Neuronal stem cell (in vitro differentiated cells): ENCODE results near the gene QDPR.
"Not testable (repeated sequence)": the region's sequence is repeated elsewhere in the genome, so short reads cannot be mapped to it uniquely, and the experiment has no call there.

Experiments
- DNase-seq: peaks from one replicate; pipeline ENCODE4 v3.0.0-alpha.2; 2013; ENCODE audit warnings: low spot score
- H2AFZ ChIP-seq: one replicate; pipeline ENCODE4 v1.6.1; 2013; ENCODE audit warnings: mild to moderate bottlenecking, low read length, inconsistent platforms
- H2AK5ac ChIP-seq: 2 replicates; pipeline ENCODE4 v1.6.1; 2013; ENCODE audit warnings: low read depth, mild to moderate bottlenecking, inconsistent platforms, low read length, moderate library complexity, mixed read lengths
- H2BK120ac ChIP-seq: 2 replicates; pipeline ENCODE4 v1.6.1; 2013; ENCODE audit warnings: low read depth, mild to moderate bottlenecking, inconsistent platforms, low read length, moderate library complexity, mixed read lengths
- H2BK12ac ChIP-seq: one replicate; pipeline ENCODE4 v1.6.1; 2013; ENCODE audit warnings: low read length, inconsistent platforms
- H2BK15ac ChIP-seq: 2 replicates; pipeline ENCODE4 v1.6.1; 2013; ENCODE audit warnings: mild to moderate bottlenecking, low read length, inconsistent platforms, mixed read lengths
- H2BK5ac ChIP-seq: one replicate; pipeline ENCODE4 v1.6.1; 2013; ENCODE audit warnings: inconsistent platforms, mild to moderate bottlenecking, low read length, moderate library complexity
- H3K14ac ChIP-seq: one replicate; pipeline ENCODE4 v1.6.1; 2013; ENCODE audit warnings: low read length, inconsistent platforms
- H3K18ac ChIP-seq: 2 replicates; pipeline ENCODE4 v1.6.1; 2013; ENCODE audit warnings: low read length, inconsistent platforms
- H3K23ac ChIP-seq: 2 replicates; pipeline ENCODE4 v1.6.1; 2013; ENCODE audit warnings: low read depth, mild to moderate bottlenecking, mixed read lengths, low read length, inconsistent platforms; ENCODE audit not compliant: poor library complexity
- H3K27ac ChIP-seq: replicated peaks from 3 replicates; pipeline ENCODE4 v1.5.1; 2013; ENCODE audit warnings: low read length, inconsistent platforms
- H3K27me3 ChIP-seq, 3 experiments: 2 replicates each; pipeline ENCODE4 v1.6.1; 2013; ENCODE audit warnings: low read length in 3 of 3, mild to moderate bottlenecking in 2 of 3, inconsistent platforms in 1 of 3, low read depth in 1 of 3, mixed read lengths in 1 of 3, moderate library complexity in 1 of 3; ENCODE audit not compliant: control insufficient read depth in 3 of 3, insufficient read depth in 3 of 3
- H3K36me3 ChIP-seq, 2 donors: replicated peaks in 1 of 2; 2 replicates each; pipeline ENCODE4 v1.6.1; 2013; ENCODE audit warnings: low read length in 2 of 2; ENCODE audit not compliant: control insufficient read depth in 2 of 2, insufficient read depth in 2 of 2
- H3K4ac ChIP-seq: 2 replicates; pipeline ENCODE4 v1.6.1; 2013; ENCODE audit warnings: inconsistent platforms, mild to moderate bottlenecking, low read length, moderate library complexity
- H3K4me1 ChIP-seq, 2 donors: 1 replicate in 1 of 2; 2 replicates in 1 of 2; pipeline ENCODE4 v1.6.1; 2013; ENCODE audit warnings: low read length in 2 of 2, low read depth in 1 of 2; ENCODE audit not compliant: control insufficient read depth in 2 of 2, insufficient read depth in 1 of 2
- H3K4me2 ChIP-seq: one replicate; pipeline ENCODE4 v1.6.1; 2013; ENCODE audit warnings: mild to moderate bottlenecking, low read length, inconsistent platforms; ENCODE audit not compliant: insufficient read depth, poor library complexity, severe bottlenecking
- H3K4me3 ChIP-seq, 2 donors: 2 replicates each; pipeline ENCODE4 v1.5.1; 2013; ENCODE audit warnings: low read length in 2 of 2, mild to moderate bottlenecking in 2 of 2, inconsistent platforms in 1 of 2, moderate library complexity in 1 of 2
- H3K79me1 ChIP-seq: one replicate; pipeline ENCODE4 v1.6.1; 2013; ENCODE audit warnings: low read depth, mild to moderate bottlenecking, inconsistent platforms, low read length, moderate library complexity
- H3K9ac ChIP-seq: one replicate; pipeline ENCODE4 v1.6.1; 2013; ENCODE audit warnings: mild to moderate bottlenecking, low read depth, low read length, inconsistent platforms; ENCODE audit not compliant: poor library complexity
- H3K9me3 ChIP-seq, 2 donors: replicated peaks in 1 of 2; 2 replicates each; pipeline versions ENCODE3 to v1.6.1; 2013; ENCODE audit warnings: low read length in 2 of 2, mild to moderate bottlenecking in 2 of 2, inconsistent platforms in 1 of 2, low read depth in 1 of 2, mixed read lengths in 1 of 2, moderate library complexity in 1 of 2; ENCODE audit not compliant: control insufficient read depth in 2 of 2, insufficient read depth in 1 of 2
- H4K8ac ChIP-seq: one replicate; pipeline ENCODE4 v1.6.1; 2013; ENCODE audit warnings: low read depth, mild to moderate bottlenecking, inconsistent platforms, low read length, moderate library complexity
- H4K91ac ChIP-seq: one replicate; pipeline ENCODE4 v1.6.1; 2013; ENCODE audit warnings: low read length, low read depth, mild to moderate bottlenecking, inconsistent platforms; ENCODE audit not compliant: poor library complexity
- WGBS, 2 donors: extraction: QIAGEN DNeasy Blood & Tissue Kit; methylation state at CpG; one replicate each; pipeline ENCODE4 v1.1.7; 2013; ENCODE audit warnings: missing lambda C conversion rate in 2 of 2, mixed read lengths in 1 of 2; ENCODE audit not compliant: insufficient read length in 2 of 2, insufficient replicate concordance in 1 of 2; ENCODE audit errors: extremely low coverage in 2 of 2; 5-methylcytosine and 5-hydroxymethylcytosine counted together

Gene QDPR

DNA sequence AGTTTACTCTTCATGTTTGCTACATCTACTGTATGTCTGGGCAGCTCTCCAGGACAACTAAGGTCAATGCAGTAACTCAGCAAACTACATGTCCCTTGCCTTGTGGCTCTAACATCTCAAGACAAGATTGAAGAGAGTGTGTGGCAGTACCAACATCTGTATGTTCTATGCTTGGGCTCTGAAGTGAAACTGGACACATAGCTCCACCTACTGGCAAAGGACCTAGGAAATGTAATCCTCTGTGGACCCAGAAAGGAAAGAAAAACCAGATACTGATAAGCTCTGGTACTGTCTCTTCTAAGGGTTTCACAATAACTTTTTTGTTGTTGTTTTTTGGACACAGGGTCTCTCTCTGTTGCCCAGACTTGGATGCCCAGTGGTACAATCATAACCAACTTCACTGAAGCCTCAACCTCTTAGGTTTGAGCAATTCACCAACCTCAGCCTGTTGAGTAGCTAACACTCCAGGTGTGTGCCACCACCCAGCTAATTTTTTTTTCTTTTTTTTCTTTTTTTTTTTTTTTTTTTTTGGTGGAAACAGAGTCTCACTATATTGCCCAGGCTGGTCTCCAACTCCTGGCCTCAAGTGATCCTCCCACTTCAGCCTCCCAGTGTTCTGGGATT is 64.1 kb downstream of the QDPR start:
- H2AK5ac ChIP-seq, result no peak overlapping the region
- H2BK120ac ChIP-seq, result no peak overlapping the region
- no peak overlapping the region for H4K8ac ChIP-seq
- H4K91ac ChIP-seq, result no peak overlapping the region
- H3K9ac ChIP-seq, result no peak overlapping the region
- H3K4me1 ChIP-seq, result no peaks in the 10 kb centered on the region
- DNase-seq, result peak; percentile 65
- no peaks in the 10 kb centered on the region for H3K9me3 ChIP-seq
- no peak overlapping the region for H3K23ac ChIP-seq
- no peaks in the 10 kb centered on the region for H3K27me3 ChIP-seq
- no peak overlapping the region for H3K4me3 ChIP-seq
- H3K4me2 ChIP-seq, result no peak overlapping the region
- H3K4ac ChIP-seq, result no peak overlapping the region
- no peak overlapping the region for H2BK15ac ChIP-seq
- H2BK5ac ChIP-seq, result no peak overlapping the region
- H3K79me1 ChIP-seq, result no peaks in the 10 kb centered on the region
- no peak overlapping the region for H2AFZ ChIP-seq
- H3K14ac ChIP-seq, result no peak overlapping the region
- no peak overlapping the region for H3K27ac ChIP-seq
- no peak overlapping the region for H3K18ac ChIP-seq
- H3K36me3 ChIP-seq, result no peaks in the 10 kb centered on the region
- H2BK12ac ChIP-seq, result no peak overlapping the region

DNA sequence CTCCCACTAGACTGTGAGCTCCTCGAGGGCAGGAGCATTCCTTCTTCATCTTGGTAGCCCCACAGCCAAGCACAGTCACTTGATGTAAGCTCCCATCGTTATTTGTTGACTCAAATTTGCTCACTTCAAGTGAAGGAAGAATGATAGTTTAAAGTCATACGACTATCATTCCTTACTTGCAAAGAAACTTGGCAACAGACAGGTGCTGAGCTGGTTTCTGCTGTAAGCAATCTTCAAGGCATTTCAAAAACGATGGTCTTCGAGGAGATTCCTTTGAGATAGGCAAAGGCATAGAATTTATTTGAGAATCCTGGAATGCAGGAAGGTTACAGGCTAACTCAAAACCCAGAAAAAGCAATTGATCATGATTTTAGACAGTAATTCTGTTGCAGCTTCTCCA is 64.8 kb downstream of the QDPR start:
- Histone ChIP-seq H3K4me1 (no peaks in the 10 kb centered on the region), H2AFZ (no peak overlapping the region), H3K4me2 (no peak overlapping the region), H3K79me1 (no peaks in the 10 kb centered on the region), H3K14ac (no peak overlapping the region), H2BK120ac (no peak overlapping the region), H3K9ac (no peak overlapping the region), H3K27ac (no peak overlapping the region), H4K8ac (no peak overlapping the region), H3K4ac (no peak overlapping the region), H2BK5ac (no peak overlapping the region), H3K27me3 (no peaks in the 10 kb centered on the region), H3K36me3 (no peaks in the 10 kb centered on the region), H3K4me3 (no peak overlapping the region), H2AK5ac (no peak overlapping the region), H2BK12ac (no peak overlapping the region), H2BK15ac (no peak overlapping the region), H4K91ac (no peak overlapping the region), H3K9me3 (no peaks in the 10 kb centered on the region), H3K23ac (no peak overlapping the region), H3K18ac (no peak overlapping the region)
- DNase-seq, result no peak
- WGBS, 2 donors, result no CpG with 5 or more reads among the region's 5 CpGs

DNA sequence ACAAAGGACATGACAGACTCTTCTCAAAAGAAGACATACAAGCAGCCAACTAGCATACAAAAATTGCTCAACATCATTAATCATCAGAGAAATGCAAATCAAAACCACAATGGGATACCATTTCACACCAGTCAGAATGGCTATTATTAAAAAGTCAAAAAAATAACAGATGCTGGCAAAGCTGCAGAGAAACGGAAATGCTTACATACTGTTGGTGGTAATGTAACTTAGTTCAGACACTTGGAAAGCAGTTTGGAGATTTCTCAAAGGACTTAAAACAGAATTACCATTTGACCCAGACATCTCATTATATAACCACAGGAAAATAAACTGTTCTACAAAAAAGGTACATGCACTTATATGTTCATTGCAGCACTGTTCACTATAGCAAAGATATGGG is 69.4 kb downstream of the QDPR start:
- not testable (repeated sequence) for H2BK120ac ChIP-seq, H3K36me3 ChIP-seq, H3K9ac ChIP-seq, H3K9me3 ChIP-seq, H3K4ac ChIP-seq, H3K79me1 ChIP-seq, H3K27ac ChIP-seq, H3K27me3 ChIP-seq, H3K14ac ChIP-seq, H2BK12ac ChIP-seq, H3K23ac ChIP-seq, H3K4me2 ChIP-seq, H3K18ac ChIP-seq, H2AK5ac ChIP-seq, H4K8ac ChIP-seq, H2BK15ac ChIP-seq, H4K91ac ChIP-seq, H3K4me3 ChIP-seq, DNase-seq, H2BK5ac ChIP-seq, H2AFZ ChIP-seq, H3K4me1 ChIP-seq
- WGBS, 2 donors, result no CpG with 5 or more reads among the region's 1 CpG

DNA sequence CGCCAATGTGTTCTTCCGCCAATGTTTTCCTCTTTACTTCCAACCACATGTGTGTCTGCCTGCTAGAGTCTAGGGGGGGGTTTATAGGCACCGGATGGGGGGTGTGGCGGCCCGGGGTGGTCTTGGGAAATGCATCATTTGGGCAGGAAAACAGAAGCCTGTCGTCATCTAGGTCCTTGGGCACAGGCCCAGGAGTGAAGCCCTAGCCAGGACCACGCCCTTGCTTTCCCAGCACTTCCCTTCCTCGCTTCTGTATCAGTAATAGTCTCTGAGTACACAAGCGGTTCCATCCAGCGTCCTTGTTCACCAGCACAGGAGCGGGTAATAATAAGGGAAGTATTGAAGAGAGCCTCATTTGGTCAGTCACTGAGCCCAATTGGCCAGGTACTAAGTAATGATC is 74.5 kb downstream of the QDPR start:
- Histone ChIP-seq H3K4me2 (no peak overlapping the region), H3K14ac (no peak overlapping the region), H3K27ac (no peak overlapping the region), H4K8ac (no peak overlapping the region), H3K18ac (no peak overlapping the region), H3K79me1 (no peaks in the 10 kb centered on the region), H3K9ac (no peak overlapping the region), H3K4me3 (no peak overlapping the region), H2AK5ac (no peak overlapping the region), H4K91ac (no peak overlapping the region), H3K4ac (no peak overlapping the region), H3K36me3 (no peaks in the 10 kb centered on the region), H3K23ac (no peak overlapping the region), H3K27me3 (no peaks in the 10 kb centered on the region), H2AFZ (no peak overlapping the region), H2BK5ac (no peak overlapping the region), H3K9me3 (no peaks in the 10 kb centered on the region), H2BK120ac (no peak overlapping the region), H2BK12ac (no peak overlapping the region), H3K4me1 (no peaks in the 10 kb centered on the region), H2BK15ac (no peak overlapping the region)
- no CpG with 5 or more reads among the region's 11 CpGs for WGBS, 2 donors
- no peak for DNase-seq
